ENCODE data around the gene KLHL29. TPM values are rescaled to one million over a fixed set of nuclear protein-coding genes. Genes with fewer than 3 reads are reported as not detected.

The KLHL29 gene
- total and polyA plus RNA-seq, 10 of the 15 experiments (the other 5 are each of a cell fraction or from before 2014, with no cell fraction given): 1.4 to 19.5 (median 6.1) TPM

GRCh38 chr2:23675506-23675905 is 290.5 kb downstream of the KLHL29 start:
- no peaks in the 10 kb centered on the region for H3K4me1 ChIP-seq (ENCODE audit: control insufficient read depth, insufficient read depth, low read length)
- no peak overlapping the region for H3K4me3 ChIP-seq
- intact Hi-C loops (cut with micrococcal nuclease; ENCODE audit: unreplicated experiment) (no loop called here), in situ Hi-C loops (cut with MboI) (no loop called here)
- ChIA-PET RAD21 (ENCODE audit: unreplicated experiment) (no interaction called here), CTCF (no interaction called here), SMC1A (ENCODE audit: uncharacterized antibody, unreplicated experiment) (no interaction called here), POLR2A (no interaction called here)
- DNase-seq (ENCODE audit: low read depth, low spot score): no peak
- H2AFZ ChIP-seq (ENCODE audit: control insufficient read depth, low read depth, low read length): no peak overlapping the region
- no peak overlapping the region for H3K4me2 ChIP-seq (ENCODE audit: control insufficient read depth, insufficient read depth)
- no peaks in the 10 kb centered on the region for H3K9me3 ChIP-seq (replicated peaks; ENCODE audit: control insufficient read depth, insufficient read depth, low read length)
- WGBS (ENCODE audit: insufficient coverage, insufficient replicate concordance, low lambda C conversion rate, missing lambda C conversion rate): 92% methylated on average over 7 of the region's 7 CpGs
- no peak for ATAC-seq
- no peaks in the 10 kb centered on the region; the same call in 1 of the 2 replicates for H4K20me1 ChIP-seq (ENCODE audit: control insufficient read depth, insufficient read depth)
- H3K9ac ChIP-seq (ENCODE audit: control insufficient read depth, insufficient read depth, low read length): no peak overlapping the region
- H3K36me3 ChIP-seq (ENCODE audit: control insufficient read depth in 2 of 2, insufficient read depth in 2 of 2, low read length in 1 of 2): no peaks in the 10 kb centered on the region; a peak in 2 of 4 replicates
- TF ChIP-seq BCL11A (IDR thresholded peaks at IDR 0.05; ENCODE audit: low read depth, low read length): no peak
- TF ChIP-seq, protein P1, sequence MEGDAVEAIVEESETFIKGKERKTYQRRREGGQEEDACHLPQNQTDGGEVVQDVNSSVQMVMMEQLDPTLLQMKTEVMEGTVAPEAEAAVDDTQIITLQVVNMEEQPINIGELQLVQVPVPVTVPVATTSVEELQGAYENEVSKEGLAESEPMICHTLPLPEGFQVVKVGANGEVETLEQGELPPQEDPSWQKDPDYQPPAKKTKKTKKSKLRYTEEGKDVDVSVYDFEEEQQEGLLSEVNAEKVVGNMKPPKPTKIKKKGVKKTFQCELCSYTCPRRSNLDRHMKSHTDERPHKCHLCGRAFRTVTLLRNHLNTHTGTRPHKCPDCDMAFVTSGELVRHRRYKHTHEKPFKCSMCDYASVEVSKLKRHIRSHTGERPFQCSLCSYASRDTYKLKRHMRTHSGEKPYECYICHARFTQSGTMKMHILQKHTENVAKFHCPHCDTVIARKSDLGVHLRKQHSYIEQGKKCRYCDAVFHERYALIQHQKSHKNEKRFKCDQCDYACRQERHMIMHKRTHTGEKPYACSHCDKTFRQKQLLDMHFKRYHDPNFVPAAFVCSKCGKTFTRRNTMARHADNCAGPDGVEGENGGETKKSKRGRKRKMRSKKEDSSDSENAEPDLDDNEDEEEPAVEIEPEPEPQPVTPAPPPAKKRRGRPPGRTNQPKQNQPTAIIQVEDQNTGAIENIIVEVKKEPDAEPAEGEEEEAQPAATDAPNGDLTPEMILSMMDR (IDR thresholded peaks at IDR 0.05 in 2 of 3, conservative IDR thresholded peaks at IDR 0.05 in 1 of 3; ENCODE audit: control insufficient read depth in 2 of 3, extremely low read depth in 1 of 3, insufficient read depth in 1 of 3, low read depth in 3 of 3, low read length in 3 of 3): no peak
- TF ChIP-seq POLR2A (IDR thresholded peaks at IDR 0.05; ENCODE audit: low read depth, low read length): no peak
- no peak for TF ChIP-seq PML (IDR thresholded peaks at IDR 0.05; ENCODE audit: low read length)
- no peak for TF ChIP-seq DPF2 (IDR thresholded peaks at IDR 0.05)
- TF ChIP-seq RBBP5 (conservative IDR thresholded peaks at IDR 0.05): no peak
- TF ChIP-seq MAX (IDR thresholded peaks at IDR 0.05; ENCODE audit: low read depth, low read length): no peak
- no peaks in the 10 kb centered on the region for H3K27me3 ChIP-seq (replicated peaks in 1 of 2; ENCODE audit: control insufficient read depth in 2 of 2, insufficient read depth in 2 of 2, low read length in 1 of 2)
- BruUV-seq (replicated peaks): no TSS peak
- no peak overlapping the region for H3K27ac ChIP-seq (ENCODE audit: control insufficient read depth, insufficient read depth)
- no peak for FAIRE-seq
- no peaks in the 10 kb centered on the region for H3K79me2 ChIP-seq (ENCODE audit: control insufficient read depth, insufficient read depth, low read length)

- H2AFZ ChIP-seq (ENCODE audit: control insufficient read depth, low read depth, low read length): no peak overlapping the region
- H3K27me3 ChIP-seq (replicated peaks in 1 of 2; ENCODE audit: control insufficient read depth in 2 of 2, insufficient read depth in 2 of 2, low read length in 1 of 2): no peaks in the 10 kb centered on the region
- no peak overlapping the region for H3K4me3 ChIP-seq
- no peak overlapping the region for H3K27ac ChIP-seq (ENCODE audit: control insufficient read depth, insufficient read depth)
- POLR2A ChIA-PET: no interaction called here
- H3K9me3 ChIP-seq (replicated peaks; ENCODE audit: control insufficient read depth, insufficient read depth, low read length): no peaks in the 10 kb centered on the region
- in situ Hi-C loops (cut with MboI): no loop called here
- TF ChIP-seq TAF1 (IDR thresholded peaks at IDR 0.05; ENCODE audit: borderline replicate concordance, low read depth, low read length): no peak
- SMC1A ChIA-PET (ENCODE audit: uncharacterized antibody, unreplicated experiment): no interaction called here
- H4K20me1 ChIP-seq (ENCODE audit: control insufficient read depth, insufficient read depth): no peaks in the 10 kb centered on the region; the same call in 1 of the 2 replicates
- CTCF ChIA-PET: no interaction called here
- 47% methylated on average over 2 of the region's 2 CpGs for WGBS (ENCODE audit: insufficient coverage, insufficient replicate concordance, low lambda C conversion rate, missing lambda C conversion rate)
- intact Hi-C loops (cut with micrococcal nuclease; ENCODE audit: unreplicated experiment): no loop called here
- H3K9ac ChIP-seq (ENCODE audit: control insufficient read depth, insufficient read depth, low read length): no peak overlapping the region
- H3K4me2 ChIP-seq (ENCODE audit: control insufficient read depth, insufficient read depth): no peak overlapping the region
- RAD21 ChIA-PET (ENCODE audit: unreplicated experiment): no interaction called here
- H3K4me1 ChIP-seq (ENCODE audit: control insufficient read depth, insufficient read depth, low read length): no peaks in the 10 kb centered on the region
- ATAC-seq: no peak
- no peak for DNase-seq (ENCODE audit: low read depth, low spot score)
- no peak for FAIRE-seq
- no TSS peak for BruUV-seq (replicated peaks)
- no peaks in the 10 kb centered on the region; a peak in 2 of 4 replicates for H3K36me3 ChIP-seq (ENCODE audit: control insufficient read depth in 2 of 2, insufficient read depth in 2 of 2, low read length in 1 of 2)
- no peaks in the 10 kb centered on the region for H3K79me2 ChIP-seq (ENCODE audit: control insufficient read depth, insufficient read depth, low read length)
Measured at GRCh38 chr2:23677836-23678235, 292.9 kb downstream of the KLHL29 start.
